Choroid plexus epithelial cell (primary cell): Measurements from ENCODE around the gene CRACR2A.

Experiments used
- DNase-seq: peaks from one replicate; pipeline ENCODE4 v3.0.0-alpha.2; 2010; ENCODE audit warnings: low read depth
- H3K4me3 ChIP-seq: 2 replicates; pipeline ENCODE4 v1.5.1; 2011; ENCODE audit warnings: low read depth, mild to moderate bottlenecking, control low read depth, low read length, moderate library complexity
- CTCF ChIP-seq: conservative IDR thresholded peaks from 2 replicates; pipeline ENCODE4 v1.5.1; 2011; ENCODE audit warnings: low read depth, mild to moderate bottlenecking, control low read depth, inconsistent platforms, low read length, moderate library complexity

CRACR2A gene

DNA sequence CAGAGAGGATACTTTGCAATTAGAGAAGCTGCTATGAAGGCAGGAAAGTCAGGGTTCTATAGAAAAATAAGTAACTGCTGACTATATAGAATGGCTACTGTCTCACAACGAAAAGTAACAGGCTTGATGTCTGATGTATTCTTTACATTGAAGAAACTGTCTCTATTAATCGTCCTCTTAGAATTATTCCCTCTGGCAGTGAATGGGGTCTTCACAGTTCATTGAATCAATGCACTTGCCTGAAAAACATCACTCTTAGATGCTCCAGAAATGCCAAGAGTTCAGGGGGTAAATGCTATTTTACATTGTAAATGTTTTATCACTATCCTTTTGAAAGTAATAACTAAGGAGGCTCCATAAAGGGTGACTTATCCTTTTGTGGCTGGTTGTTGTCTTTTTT, 37.7 kb upstream of the CRACR2A start:
- no peak overlapping the region for H3K4me3 ChIP-seq
- TF ChIP-seq CTCF, result no peak
- no peak for DNase-seq

- no peak for TF ChIP-seq CTCF
These were observed 36.9 kb upstream of the CRACR2A start for GRCh38 chr12:3789838-3790237.

GRCh38 chr12:3777206-3777809, 24.4 kb upstream of the CRACR2A start:
- TF ChIP-seq CTCF, result peak; percentile 88
- no peak overlapping the region for H3K4me3 ChIP-seq
- peak; percentile 74 for DNase-seq

More at GRCh38 chr12:3789838-3790237, 36.9 kb upstream of the CRACR2A start:
- DNase-seq, result no peak
- no peak overlapping the region for H3K4me3 ChIP-seq

GRCh38 chr12:3775385-3776035, 22.6 kb upstream of the CRACR2A start:
- no peak for TF ChIP-seq CTCF
- no peak for DNase-seq

DNA sequence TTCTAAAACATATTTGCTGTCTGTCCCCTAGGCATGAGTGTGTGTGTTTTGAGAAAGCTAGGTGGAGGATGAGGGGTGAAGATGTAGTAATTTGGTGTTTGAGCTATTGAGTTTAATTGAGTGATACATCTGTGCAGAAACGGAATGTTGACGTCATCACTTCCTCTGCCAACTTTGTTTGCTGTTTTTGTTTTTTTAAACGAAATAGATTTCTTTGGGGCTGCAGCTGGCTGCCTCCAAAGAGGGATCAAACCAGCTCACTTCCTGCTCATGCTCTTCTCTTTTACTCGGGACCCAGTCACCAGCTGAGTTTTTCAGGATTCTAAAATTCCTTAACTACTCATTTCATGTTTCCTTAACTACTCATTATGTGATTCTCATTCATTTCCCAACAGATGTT, 19.5 kb upstream of the CRACR2A start:
- no peak for TF ChIP-seq CTCF
- peak; percentile 21 for DNase-seq
- H3K4me3 ChIP-seq, result no peak overlapping the region

More at GRCh38 chr12:3775385-3776035, 22.6 kb upstream of the CRACR2A start:
- no peak overlapping the region for H3K4me3 ChIP-seq

DNA sequence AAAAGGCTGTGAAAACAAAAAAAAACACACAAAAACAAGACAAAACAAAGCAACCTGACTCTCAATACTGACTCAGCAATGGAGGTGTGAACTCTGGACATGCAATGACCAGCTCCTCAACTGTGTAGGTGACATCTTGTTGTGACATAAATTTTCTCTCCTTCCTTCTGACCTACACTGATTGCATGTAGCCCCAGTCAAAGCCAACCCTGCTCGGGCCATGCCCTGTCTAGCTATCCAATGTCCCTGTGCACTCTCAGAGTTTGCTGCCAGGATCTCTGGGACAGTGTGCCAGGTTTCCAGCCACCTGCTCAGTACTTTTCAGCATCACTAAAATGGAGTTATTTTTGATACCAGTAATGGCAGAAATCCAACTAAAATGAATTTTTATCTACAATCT, 18.9 kb upstream of the CRACR2A start:
- no peak for DNase-seq
- H3K4me3 ChIP-seq, result no peak overlapping the region
- no peak for TF ChIP-seq CTCF

- no peak for TF ChIP-seq CTCF
These were observed 18.0 kb upstream of the CRACR2A start for GRCh38 chr12:3770891-3771290.

More at GRCh38 chr12:3770891-3771290, 18.0 kb upstream of the CRACR2A start:
- no peak overlapping the region for H3K4me3 ChIP-seq
- DNase-seq, result peak; percentile 91
